GM21528 (cell line): ENCODE measurements around the gene PEAK1.

Experiments
- ATAC-seq: cut with Tn5 transposase; IDR thresholded peaks from one replicate; pipeline ENCODE4 v1.9.1; 2021; ENCODE audit warnings: mild to moderate bottlenecking, moderate library complexity; ENCODE audit not compliant: unreplicated experiment, low FRiP score

Gene PEAK1

DNA sequence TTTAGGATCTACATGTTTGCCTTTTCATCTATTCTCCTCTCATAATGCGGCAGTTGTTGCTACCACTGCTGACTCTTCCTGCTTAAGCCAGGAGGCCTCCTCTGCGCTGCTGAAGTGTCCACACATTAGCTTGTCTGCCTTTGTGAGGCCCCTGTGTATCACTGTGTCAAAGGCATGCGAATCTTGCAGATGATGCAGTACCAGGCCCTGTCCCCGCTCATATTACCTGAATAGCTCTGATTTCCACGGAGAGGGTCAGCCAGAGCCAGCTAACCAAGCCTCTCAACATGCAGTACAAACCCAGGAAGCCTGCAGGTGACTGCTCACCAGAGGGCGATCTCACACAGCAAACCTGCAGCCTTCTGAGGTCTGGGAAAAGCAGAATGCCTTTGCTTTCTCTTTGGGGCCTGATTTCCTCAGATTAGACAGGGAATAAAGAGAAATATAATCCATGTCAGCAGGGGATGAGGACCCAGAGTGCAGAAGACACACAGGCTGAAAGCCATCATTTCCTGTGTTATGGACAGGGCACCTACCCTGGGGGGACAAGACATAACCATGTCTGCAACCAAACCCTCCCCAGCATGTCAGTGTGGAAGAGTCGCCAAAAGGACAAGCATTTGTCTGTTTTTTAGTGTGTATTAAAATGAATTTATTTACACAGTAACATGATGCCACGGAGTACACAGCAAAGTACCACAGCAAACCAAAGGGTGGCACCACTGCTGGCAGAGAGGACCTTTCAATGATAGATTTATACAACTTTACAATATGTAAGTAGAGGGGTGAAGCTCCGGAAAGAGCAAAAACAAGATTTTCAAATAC lies 312.2 kb downstream of the PEAK1 start:
- ATAC-seq = no peak

DNA sequence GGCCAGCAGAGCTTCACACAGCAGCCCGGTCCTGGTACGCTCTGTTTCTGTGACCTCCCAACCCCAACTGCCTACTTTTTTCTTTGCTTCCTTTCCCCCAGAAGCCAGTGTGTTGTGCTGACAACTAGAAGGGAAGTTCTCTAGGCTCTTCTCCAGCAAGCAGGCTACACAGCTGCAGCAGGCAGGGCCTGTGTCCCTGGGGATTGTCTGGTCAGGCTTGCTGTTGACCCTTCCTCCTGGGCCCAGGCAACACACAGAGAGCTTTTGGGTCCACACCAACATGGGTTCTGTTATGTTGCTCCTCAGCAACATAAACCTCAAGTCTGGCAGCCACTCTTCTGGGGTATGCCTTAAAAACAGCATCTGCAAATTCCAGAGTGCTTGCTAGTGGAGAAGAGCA lies 312.8 kb downstream of the PEAK1 start:
- no peak for ATAC-seq

DNA sequence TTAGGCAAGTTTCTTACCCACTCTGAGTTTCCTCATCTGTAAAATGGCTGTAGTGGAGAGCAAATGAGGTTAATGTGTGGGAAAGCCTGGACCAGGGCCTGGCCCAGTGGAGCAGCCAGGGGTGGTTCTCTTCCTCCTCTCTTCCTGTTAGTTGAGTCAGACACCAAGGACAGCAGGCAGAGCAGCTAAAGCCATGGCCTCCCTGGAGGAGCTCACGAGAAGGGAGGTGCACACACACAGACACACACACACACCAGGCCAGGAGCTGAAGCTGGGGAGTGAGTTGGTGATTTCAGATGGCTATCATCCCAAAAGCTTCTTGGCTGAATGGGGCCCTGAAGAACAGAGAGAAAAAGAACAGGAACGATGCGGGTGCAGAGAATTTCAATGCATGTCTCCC lies 315.7 kb downstream of the PEAK1 start:
- ATAC-seq = no peak

DNA sequence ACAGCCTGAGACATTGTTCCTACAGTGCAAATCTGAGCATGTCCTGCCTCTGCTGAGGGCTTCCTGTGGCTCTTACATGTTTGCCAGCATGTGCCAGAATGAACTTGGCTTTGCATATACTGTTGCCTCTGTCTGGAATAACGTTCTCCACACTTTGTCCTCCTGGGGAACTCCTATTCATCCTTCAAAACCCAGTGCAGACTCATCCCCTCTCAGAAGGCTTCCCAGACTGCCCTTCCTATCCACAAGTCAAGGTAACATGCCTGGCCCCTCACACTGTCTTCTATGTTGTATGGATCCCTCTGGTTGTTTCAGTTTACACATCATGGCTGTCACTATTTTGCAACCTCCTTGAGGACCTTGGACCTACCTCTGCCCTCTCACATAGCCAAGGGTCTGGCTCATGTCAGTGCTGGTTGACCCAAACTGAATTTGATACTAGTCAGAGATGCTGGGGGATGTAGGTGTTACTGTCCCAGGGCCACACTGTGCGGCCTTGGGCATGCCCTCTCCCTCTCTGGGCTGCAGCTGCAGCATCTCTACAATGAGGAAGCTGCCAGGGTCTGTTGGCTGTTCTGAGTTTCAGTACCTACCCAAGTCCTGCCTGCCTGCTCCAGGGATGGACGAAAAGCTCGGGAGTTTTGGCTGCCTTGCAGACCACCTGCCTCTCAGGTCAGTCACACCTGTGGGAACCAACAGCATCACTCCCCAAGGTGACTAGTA lies 320.0 kb downstream of the PEAK1 start:
- ATAC-seq = no peak

DNA sequence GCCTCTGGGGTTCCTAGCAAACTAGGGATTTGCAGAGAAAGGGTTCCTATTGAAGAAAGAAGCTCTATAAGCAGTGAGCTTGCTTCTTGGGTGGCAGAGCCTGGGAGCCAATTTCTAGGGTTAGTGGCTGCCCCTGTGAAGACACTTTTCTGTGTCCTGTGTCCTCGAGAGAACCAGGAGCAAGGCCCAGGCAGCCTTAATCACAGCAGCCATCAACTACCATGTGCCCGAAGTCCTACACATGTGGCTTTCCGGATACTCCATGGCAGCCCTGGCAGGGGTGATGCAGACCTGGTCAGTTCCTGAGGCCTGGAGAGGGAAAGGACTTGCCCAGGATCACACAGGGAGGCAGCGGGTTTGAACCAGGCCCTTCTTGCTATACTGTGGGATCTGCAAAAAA lies 321.3 kb downstream of the PEAK1 start:
- no peak for ATAC-seq

DNA sequence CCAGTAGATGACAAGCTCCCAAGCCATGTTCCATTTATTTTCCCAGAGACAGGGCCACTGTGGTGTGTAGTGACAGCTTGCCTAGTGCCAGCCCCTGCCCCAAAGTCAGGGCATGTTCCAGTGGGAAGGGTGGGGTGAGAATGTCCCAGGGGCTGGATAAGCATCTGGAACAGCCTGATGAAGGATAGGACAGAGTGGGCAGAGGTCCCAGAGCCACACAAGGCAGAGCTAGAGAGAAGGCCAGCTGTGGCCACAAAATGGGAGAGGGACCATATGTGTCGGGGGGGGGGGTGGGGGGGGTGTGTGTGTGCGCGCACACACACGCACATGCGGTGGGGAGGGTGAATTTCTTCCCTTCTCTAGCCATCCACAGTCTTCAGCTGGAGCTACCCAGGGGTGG lies 322.0 kb downstream of the PEAK1 start:
- ATAC-seq = no peak

DNA sequence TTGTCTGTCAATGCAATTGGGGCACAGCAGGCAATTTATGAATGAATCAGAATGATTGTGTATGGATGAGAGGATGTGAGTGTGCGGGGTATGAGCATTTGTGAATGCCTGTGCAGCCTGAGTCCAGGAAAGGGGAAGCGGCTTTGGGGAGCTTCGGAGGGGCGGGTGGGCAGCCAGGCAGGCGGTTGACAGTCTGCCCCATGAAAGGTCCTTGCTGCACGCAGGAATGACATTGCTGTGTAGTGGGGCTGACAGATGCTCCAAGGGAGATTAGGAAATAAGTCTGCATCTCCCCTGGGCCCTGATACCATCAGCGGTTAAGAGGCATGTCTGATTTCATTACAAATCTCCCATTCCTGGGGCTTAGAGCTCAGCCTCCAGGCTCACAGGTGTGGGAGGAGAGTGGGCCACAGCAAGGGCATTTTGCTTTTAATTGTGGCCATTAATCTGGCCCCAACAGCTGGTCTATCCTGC lies 322.6 kb downstream of the PEAK1 start:
- no peak for ATAC-seq

DNA sequence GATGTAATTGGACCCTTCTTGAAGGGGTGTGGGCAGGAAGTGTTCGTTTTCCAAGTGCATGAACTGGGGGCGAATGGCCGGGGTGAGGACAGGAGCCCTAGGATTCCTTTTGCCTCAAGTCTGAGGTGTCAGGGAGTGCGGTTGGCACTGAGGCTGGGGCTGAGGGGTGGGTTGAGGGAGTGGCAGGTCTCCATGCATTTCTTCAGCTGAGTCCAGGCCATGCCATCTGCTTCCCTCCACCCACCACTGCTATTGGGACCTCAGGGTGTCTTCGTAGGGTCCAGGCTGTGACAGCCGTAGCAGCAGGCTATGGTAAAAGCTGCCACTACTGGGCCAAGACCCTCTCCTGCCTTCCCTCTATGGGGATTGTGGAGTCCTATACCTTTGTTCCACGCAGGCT lies 323.4 kb downstream of the PEAK1 start:
- no peak for ATAC-seq

DNA sequence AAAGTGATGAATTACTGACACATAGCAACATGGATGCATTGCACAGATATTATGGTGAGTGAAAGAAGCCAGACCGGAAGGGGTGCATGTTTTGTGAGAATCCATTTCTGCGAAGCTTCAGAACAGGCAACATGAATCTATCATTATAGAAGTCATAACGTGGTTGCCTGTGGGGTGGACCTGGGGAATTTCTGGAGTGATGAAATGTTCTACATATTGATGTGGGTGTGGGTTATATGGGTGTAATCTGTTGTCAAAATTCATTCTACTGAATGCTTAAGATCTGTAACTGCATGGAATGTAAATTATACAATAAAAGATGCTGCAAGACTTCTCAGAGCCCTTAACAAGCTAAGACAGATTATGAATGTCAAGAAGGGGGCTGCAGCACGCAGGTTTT lies 323.8 kb downstream of the PEAK1 start:
- ATAC-seq = no peak

DNA sequence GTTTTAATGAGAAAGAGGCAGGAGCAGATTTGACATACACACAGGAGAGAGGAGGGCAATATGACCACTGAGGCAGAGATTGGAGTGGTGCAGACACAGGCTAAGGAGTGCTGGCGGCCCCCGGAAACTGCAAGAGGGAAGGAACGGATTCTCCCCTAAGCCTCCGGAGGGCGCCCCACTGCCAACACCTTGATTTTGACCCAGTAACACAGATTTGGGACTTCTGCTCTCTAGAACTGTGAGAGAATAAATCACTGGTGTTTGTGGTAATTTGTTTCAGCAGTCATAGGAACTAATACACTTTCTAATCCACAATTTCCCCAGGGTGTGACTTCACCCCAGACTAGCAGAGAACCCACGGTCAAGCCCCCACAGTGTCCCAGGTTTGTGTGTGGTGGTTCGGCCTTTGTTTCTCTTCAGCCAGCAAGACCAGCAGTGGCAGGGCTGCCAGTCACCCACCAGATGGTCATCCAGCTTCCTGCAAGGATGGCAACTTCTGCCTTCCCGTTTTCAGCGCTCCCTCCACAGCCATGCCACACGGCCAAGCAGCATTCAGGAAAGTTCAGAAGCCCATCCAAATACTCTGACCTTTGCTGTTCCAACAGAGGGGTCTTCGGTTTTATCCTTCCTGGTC lies 325.4 kb downstream of the PEAK1 start:
- no peak for ATAC-seq

DNA sequence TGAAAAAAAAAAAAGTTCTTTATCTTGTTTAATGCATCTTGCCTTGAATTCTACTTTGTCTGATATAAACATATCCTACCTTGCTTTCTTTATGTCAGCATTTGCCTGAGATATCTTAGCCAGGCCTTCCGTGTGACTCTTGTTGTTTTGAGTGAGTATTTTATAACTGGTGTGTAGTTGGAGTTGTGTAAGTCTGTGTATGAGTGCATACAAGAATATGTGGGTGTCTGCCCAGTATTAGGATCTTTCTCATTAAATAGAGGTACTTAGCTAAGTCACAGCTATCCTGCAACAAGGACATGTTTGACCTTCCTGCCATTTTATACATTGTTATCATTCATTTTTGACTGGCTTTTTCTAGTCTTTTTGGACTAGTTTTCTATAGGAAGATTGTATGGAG lies 326.5 kb downstream of the PEAK1 start:
- ATAC-seq = no peak

DNA sequence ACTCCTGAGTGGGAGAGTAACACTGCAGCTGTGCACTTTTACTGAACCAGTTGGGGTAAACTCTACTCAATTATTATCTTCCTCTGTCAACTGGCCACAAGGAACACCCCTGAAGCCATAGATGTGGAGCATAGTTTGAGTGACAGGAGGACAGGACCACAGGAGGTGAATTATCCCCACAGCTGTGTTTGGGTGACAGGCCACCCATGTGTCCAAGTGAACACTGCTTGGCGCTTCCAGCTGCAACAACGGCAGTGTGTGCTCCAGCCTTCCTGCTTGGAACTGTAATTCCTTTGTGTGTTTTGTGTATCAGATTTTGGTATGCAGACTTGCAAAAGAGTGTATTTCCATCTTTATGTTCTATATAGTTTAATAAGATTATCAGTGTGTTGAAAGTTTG lies 328.8 kb downstream of the PEAK1 start:
- no peak for ATAC-seq

DNA sequence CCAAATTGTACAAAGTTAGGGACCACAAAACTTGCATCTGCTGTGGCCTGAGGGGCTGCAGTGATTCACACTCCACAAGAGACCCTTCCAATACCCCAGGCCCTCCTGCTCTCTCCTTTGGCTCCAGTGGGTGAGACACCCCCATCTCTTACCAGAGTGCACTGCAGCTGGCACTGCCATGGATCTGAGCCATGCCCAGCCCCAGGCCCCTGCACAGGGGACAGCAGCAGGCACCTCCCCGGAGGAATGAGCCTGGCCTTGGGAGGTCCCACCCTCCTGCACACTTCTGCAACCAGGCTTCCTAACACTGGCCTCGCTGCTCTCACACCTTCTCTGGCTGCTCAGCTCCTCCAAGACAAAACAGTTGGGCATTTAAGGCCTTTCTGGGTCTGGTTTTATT lies 332.7 kb downstream of the PEAK1 start:
- no peak for ATAC-seq

DNA sequence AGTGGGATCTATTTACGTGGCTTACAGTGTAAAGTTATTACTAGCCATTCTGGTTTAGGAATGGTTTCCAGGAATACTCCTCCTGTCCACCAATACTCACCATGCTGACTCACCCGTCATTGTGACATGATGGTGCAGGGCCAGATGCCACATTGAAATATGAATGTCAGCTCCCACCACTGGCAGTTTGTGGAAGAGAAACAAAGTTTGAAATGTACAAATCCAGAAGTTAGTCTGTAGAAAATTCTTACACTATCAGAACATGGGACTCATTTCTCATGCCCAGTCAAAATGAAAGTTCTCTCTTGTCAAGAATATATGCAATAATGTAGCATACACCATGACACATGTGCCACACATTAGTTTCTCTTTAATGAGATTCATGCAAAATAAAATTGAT lies 334.6 kb downstream of the PEAK1 start:
- no peak for ATAC-seq

DNA sequence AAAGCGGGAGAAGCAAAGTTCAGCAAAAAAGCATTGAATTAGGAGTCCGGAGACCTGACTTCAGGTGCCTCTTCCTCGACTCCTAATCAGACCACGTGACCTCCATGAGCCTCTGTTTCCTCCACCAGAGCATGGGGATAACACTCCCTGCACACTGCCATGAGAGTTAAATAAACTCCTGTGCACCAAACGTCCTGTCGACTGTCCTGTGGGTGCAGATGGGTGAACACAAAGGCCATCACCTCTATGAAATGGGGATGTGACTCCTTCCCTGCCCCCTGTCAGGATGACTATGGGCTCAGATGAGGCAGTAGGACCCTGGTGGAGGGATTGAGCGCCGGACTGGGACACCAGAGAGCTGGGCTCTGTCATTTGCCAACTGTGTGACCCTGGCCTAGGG lies 335.5 kb downstream of the PEAK1 start:
- no peak for ATAC-seq

DNA sequence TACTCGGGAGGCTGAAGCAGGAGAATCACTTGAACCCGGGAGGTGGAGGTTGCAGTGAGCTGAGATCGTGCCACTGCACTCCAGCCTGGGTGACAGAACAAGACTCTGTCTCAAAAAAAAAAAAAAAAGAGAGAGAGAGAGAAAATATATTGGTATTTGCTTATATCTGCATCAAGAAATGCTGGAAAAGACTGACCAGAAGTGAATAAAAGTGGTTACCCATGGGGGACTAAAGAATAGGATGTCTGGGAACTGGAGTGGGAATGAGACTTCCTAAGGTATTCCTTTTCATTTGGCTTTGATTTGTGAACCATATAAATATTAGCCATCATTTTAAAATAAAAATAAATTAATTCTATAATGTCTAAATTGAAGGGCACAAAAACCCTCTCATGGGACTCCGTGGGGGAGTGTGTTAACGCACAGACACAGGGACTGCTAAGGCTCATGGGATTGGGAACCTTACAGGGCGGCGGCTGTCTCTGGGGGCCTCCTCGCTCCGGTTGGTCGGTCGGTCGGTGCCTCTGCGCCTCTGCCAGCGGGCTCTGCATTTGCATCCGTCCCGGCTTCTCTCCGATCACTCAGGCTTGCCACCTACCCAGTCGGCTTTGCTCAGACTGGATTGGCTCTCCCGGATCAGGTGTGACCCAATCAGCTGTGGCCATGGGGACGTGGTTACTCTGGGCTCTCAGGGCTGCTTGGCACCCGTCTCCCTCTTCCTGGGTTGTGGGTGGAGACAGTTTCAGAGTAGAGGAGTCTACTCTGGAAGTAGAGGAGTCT lies 336.3 kb downstream of the PEAK1 start:
- peak; percentile 76 for ATAC-seq

DNA sequence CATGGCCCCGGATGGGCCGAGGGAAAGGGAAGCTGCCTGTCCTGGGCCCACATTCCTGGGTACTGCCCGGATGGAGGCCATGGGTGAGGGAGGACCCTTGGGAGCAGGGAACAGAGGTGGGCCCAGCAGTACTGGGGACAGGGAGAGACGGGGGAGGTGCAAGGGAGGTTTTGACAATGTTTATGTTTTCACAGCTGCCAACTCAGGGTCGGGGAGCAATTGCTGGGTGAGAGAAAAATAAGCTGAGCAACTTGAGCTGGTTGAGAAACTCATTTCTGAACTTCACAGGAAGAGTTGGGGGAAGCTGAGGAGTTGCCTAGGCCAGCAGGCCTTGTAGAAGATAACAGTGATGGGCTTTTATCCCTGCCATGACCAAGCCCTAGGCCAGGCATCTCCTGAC lies 337.9 kb downstream of the PEAK1 start:
- ATAC-seq = no peak

DNA sequence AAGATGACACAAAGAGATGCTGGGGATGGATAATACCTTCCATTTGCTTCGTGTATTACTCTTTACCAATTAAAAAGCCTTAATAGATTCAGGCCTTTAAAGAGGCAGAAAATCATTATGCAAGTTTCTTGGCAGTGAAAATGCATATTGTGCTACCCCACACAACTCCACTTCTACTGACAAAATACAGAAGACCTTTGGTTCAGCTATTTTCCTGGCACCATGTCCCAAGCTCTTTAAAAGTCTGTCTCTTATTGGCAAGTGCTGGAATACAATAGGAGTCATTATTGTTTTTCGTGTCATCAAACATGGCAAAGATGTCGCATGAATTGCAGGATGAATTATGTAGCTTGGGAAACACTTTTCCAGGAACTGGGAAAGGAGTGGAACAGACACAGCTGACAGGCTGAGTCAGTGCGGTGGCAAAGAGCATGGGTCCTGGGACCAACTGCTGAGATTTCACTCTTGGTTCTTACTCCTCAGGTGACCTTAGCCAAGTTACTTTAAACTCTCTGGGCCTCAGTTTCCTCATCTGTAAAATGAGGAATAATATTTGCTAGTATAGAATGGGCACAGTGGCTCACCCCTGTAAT lies 343.5 kb downstream of the PEAK1 start:
- no peak for ATAC-seq

DNA sequence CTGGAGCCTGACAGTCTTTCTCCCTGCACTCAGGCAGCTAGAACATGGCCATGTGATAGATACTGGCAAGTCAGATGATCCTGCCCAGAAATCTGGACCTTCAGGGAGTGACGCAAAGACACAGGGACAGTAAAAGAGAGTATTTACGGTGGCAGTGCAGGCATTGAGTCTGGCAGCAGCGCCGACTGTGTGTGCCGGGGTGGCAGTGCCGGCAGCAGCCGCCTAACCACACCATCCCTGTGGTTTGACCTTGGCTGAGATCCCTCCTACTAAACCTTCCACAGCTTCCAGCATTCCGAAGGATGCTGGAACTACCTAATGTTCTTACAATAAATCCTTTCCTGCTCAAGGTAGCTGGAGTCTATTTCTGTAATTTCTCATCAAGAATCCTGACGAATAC lies 344.4 kb downstream of the PEAK1 start:
- no peak for ATAC-seq

DNA sequence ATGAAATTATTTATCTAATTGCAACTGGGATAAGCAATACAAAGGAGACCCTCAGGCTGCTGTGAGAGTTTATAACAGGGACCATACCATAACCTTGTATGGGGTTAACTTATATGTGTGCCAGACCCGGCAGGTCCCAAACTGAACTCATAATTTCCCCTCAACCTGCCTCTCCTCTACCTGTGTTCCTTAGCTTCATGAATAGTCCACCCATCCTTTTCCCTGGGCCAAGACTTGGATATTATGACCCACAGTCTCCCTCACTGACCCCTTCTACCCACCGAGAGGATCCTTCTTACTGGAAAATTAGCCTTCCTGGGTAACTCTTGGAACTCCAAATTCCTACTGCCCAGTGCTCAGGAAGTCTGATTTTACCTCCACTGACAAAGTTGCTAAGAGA lies 345.6 kb downstream of the PEAK1 start:
- ATAC-seq = no peak
